AML-193 (cell line): ENCODE data around the gene ZNF385A.

Experiments
- DNase-seq, 2 experiments: peaks; one replicate each; lab custom pipeline; 2025; lab: John Stamatoyannopoulos, UW

ZNF385A gene

GRCh38 chr12:54415221-54415929 lies 30.8 kb upstream of the ZNF385A start:
- DNase-seq: peak; percentile 41 to 54

- peak; percentile 86 to 90 for DNase-seq
These were observed 29.0 kb upstream of the ZNF385A start for GRCh38 chr12:54413284-54414190.

- DNase-seq: no peak
These were observed 28.3 kb upstream of the ZNF385A start for GRCh38 chr12:54412786-54413185.

GRCh38 chr12:54412348-54412747 lies 27.8 kb upstream of the ZNF385A start:
- no peak for DNase-seq

DNA sequence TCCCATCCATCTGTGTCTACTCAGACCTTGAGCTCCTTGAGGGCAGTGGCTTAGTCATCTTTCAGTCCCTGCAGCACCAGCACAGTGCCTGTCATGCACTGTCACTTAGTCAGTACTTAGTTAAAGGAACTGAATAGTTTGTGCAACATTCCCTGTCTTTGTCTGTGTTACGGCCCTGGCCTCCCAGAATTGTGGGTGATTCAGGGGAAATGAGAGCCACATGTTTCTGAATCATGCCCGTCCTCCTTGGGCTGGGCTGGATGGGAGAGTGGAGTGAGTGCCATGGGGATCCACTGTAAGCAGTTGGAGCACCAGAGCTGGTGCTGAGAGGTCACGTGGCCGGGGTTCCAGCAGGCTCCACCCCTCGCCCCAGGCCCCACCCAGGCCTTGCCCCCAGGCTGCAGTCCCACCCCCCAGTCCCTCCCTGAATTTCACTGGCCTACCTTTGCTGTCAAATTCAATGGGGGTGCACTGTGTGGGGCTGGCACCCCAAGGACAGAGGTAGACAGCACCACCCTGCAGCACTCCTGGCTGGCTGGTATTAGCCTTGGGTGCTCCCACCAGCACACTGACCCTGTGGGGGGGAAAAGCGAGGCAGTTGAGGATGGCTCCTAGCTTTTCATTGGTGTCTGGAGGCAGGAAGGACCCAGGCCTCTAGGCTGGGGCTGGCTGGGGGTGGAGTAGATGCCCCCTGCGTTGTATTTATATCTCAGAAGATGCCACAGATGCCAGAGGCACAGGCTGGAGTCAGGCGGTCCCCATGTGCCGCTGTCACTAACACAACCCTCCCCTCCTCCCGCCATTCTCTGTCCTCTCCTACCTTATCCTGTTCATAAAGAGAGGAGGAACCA lies 27.1 kb upstream of the ZNF385A start:
- DNase-seq: peak; percentile 53 to 67

DNA sequence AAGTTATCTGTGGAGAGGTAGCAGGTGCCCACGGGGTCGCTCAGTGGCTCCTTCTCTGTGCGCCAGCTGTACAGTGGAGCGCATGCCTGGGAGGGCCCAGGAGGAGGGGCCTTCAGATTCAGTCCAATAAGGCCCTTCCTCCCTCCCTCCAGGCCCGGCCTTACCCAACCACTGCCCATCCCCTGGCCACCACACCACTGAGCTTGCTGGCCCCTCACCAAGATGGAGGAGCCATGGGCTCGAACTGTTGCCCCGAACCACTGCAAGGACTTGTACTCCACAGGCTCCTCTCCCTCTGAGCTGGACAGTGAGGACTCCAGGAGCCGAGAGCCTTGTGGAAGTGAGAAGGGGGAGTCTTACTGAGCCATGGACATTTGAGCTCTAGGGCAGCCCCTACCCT lies 24.7 kb upstream of the ZNF385A start:
- no peak for DNase-seq

- no peak for DNase-seq
These were observed 22.8 kb upstream of the ZNF385A start for GRCh38 chr12:54407183-54407905.

DNA sequence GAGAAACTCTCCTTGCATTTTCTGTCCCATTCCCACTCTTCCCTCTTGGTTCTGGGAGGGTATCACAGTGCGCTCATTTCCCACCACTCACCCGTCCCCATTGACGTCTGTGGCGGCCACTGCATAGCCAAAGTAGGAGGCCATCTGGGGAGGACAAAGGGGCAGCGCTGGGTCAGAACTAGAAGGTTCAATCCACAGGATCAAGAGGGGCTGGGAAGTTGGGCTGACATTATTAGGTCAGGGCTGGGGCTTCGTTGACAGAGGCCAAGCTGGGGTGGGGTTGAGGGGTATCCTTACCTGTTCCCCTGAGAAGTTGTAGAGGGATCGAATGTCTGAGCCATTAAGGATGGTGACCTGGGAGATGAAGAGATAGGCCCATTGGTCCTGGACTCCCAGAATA lies 21.0 kb upstream of the ZNF385A start:
- DNase-seq: no peak

GRCh38 chr12:54405106-54405505 lies 20.6 kb upstream of the ZNF385A start:
- no peak for DNase-seq

DNA sequence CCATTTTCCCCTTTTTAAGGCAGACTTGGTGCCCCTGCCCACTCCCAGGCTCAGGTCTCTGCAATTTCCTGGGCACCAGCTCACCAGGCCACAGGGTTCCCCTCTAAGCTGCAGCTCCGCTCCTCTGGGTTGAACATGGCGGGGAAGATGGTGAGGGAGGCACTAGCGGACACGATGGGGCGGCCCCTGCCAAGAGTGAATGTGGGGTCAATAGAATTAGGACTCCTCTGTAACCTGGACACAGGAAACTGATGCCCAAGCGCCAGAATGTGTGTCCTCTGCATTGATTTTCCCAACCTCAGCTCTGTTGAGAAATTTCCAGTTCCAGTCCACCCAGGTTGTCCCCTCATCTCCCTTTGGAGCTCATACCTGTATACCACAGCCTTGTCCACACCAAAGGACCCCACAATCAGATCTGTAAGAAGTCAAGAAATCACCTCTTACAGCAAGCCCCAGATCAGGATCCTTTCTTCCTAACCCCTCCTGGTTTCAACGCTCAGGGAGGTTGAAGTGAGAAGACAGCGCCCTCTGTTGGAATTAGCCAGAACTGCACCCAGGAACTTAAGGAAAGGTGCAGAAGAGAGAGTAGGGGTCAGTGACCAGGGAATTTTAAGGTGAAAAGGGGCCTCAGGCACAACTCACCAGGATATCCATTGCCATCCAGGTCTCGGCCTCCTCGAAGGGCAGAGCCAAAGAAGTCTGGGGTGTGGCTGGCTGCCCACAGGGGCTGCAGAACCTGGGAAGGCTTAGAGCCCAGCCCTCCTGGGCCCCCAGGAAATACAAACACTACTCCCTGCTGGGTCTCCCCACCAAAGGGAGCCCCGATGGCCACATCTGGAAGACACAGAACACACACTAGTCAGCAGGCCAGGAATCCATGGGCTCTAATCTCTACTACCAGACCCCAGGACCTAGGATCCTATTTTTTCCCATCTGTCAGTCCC lies 19.8 kb upstream of the ZNF385A start:
- peak; percentile 45 to 52 for DNase-seq

- DNase-seq: no peak
These were observed 16.6 kb upstream of the ZNF385A start for GRCh38 chr12:54401119-54401518.

DNA sequence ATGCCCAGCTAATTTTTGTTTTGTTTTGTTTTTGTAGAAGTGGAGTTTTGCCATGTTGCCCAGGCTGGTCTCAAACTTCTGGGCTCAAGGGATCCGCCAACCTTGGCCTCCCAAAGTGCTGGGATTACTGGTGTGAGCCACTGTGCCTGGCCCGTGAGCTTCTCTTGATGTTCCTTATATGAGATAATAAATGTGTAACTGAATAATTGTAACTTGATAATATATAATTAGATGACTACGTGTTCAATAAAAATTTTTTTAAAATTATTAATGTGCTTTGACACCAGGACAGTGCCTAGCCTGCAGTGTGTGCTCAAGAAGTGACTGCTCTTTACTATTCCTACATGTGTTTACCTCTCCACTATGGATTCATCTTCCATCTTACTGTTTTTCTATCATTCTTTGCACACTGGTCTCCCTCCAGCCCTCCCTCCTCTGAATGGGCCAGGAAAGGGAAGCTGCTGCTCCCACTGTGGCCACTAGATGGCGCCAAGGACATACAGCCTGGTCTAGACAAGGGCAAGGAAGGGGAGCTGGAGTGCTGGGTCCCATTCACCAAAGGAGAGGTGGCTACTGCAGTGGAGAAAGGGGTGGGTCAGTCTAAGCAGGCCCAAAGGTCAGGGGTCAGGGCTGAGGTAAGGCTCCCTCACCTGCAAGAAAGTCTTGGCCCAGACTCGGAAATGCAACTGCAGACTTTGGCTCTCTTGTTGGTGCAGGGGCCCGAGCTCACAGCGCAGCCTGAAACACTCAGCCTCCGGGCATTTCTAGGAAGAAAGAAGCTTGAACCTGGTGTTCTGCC lies 14.7 kb upstream of the ZNF385A start:
- DNase-seq: peak; percentile 73 to 87

DNA sequence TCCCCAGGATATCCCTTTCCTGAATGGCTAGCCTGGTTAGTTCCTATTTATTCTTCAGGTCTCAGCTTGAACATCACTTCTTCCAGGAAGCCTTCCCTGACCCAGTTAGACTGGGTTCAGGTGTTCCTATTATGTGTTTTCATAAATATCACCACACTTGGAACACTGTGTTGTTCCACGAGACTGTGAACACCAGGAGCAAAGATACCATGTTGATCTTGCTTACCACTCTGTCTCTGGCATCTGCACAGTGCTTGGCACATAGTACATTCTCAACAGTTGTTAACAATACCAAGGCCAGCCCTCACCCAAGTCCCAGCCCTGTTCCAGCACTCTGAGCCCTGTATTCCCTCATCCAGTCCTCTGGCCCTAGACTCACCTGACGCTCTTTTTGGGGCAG lies 13.7 kb upstream of the ZNF385A start:
- DNase-seq: no peak

DNA sequence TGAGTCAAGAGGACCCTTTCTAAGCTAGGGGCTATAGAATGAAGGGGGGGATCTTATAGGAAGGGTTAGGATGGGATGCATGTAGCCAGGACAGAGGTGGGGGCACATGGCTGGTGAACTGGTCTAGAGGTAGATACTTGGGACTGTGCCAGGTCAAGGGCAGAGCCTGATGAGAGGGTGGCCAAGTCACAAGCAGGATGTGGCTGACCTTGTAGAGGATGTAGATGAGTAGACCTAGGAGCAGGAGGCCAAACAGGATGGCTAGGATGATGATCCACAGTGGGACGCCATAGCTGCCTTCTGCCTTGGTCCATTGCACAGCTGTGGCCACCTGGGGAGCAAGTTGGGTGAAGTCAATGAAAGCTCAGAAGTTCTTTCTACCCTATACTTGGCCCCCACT lies 12.6 kb upstream of the ZNF385A start:
- no peak for DNase-seq

DNA sequence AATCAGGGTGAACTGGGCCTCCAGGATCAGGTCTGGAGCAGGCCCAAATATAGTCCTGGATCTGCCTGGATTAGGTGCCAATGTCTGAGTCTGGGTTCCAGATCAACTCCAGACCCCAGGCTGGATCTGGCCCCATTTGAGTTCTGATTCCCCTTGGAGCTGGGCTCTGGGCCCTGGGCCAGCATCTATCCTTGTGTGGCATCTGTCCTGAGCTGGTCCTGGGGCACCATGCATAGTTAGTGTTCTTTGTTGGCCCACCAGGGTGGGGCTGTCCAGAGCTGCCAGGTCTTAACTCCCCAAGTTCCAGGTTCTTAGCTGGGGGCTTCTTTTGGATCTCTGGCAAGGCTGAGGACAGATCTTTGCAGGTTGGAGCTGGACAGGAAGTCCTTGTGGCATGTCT lies 11.0 kb upstream of the ZNF385A start:
- no peak for DNase-seq

DNA sequence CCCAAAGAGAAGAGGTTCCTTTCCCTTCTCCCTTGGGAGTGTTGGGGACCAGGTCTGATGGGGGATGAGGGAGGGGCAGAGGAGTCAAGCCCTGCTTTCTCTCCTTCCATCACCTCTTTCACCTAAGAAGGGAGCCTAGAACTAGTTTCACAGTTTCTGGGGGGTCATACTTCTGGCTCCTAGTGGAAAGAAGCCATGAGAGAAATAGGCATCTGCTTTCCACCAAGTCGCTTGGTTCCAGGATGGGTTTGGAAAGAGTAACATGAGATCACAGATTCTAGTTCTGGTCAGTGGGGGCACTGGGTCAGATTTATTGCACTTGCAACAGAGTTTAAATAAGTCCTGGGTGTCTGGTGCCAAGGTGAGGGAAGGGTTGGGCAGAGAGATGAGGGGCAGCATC lies 10.5 kb upstream of the ZNF385A start:
- no peak for DNase-seq

GRCh38 chr12:54394281-54394719 lies 9.8 kb upstream of the ZNF385A start:
- peak; percentile 34 to 51 for DNase-seq

GRCh38 chr12:54393743-54394142 lies 9.2 kb upstream of the ZNF385A start:
- no peak for DNase-seq

DNA sequence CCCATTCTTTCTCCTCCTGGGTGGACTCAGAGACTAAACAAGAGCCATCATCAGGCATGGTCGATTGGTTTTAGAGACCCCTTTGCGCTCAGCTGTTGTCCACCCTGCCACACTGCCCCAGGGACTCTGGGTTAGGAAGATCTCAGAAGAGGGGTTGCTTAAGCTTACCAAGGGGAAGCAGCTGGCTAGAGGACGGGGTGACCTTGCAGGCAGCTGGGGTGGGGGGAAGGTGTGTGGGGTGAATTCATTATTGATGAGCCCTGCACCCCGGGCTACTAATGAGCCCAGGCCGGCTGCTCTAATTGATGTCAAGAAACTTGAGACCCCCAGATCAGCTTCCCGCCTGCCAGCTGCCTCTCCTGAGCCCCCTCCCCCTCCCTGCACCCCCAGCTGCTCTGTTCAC lies 8.7 kb upstream of the ZNF385A start:
- DNase-seq: no peak
